Peyer's patch (tissue), 4 donors: Measurements from ENCODE around the gene LMBRD2. TPM values are rescaled to one million over a fixed set of nuclear protein-coding genes. Genes with fewer than 3 reads are reported as not detected.

Experiments used
- DNase-seq, 3 donors: peaks; one replicate each; pipeline ENCODE4 v3.0.0-alpha.2; 2017 to 2019
- H3K27ac ChIP-seq, 4 donors: fragments of 200-600 bp; sonication (generic); one replicate each; pipeline ENCODE4 v1.5.1; 2016 to 2019
- H3K27me3 ChIP-seq, 2 donors: fragments of 200-600 bp; sonication (generic); one replicate each; pipeline ENCODE4 v1.5.1; 2019
- H3K36me3 ChIP-seq, 3 donors: fragments of 200-600 bp; sonication (generic); one replicate each; pipeline ENCODE4 v1.5.1; 2016 to 2019
- H3K4me1 ChIP-seq, 4 donors: fragments of 200-600 bp; sonication (generic); one replicate each; pipeline ENCODE4 v1.5.1; 2016 to 2019
- H3K4me3 ChIP-seq, 4 donors: fragments of 200-600 bp; sonication (generic); 1 replicate in 3 of 4; 2 replicates in 1 of 4; pipeline ENCODE4 v1.5.1; 2016 to 2019; ENCODE audit warnings: mild to moderate bottlenecking in 1 of 4
- H3K9me3 ChIP-seq, 4 donors: fragments of 200-600 bp; sonication (generic); one replicate each; pipeline ENCODE4 v1.5.1; 2016 to 2019; ENCODE audit warnings: mild to moderate bottlenecking in 1 of 4
- POLR2A ChIP-seq, 2 donors: fragments of 450-650 bp; IDR thresholded peaks; one replicate each; pipeline ENCODE4 v1.5.1; 2017; ENCODE audit warnings: antibody characterized with exemption in 2 of 2, mild to moderate bottlenecking in 2 of 2, moderate library complexity in 2 of 2
- total RNA-seq, 4 donors: library from RNA; depleted of rRNA; stranded (reverse); fragments of >200 nt; gene quantifications; one replicate each; pipeline ENCODE4 v1.1.0, GENCODE V29; 2016
- TF ChIP-seq, protein P1 (sequence below), 6 experiments: fragments of 450-650 bp in 4 of 6; fragments of 200-600 bp in 2 of 6; sonication (generic) in 1 of 6; IDR thresholded peaks; one replicate each; pipeline ENCODE4 v1.5.1; 2017 to 2019; ENCODE audit warnings: antibody characterized with exemption in 6 of 6, mild to moderate bottlenecking in 3 of 6, moderate library complexity in 1 of 6

Gene LMBRD2
- total RNA-seq, 4 donors from 2014 or later = 9.9 to 55.3 (median 22.0) TPM

DNA sequence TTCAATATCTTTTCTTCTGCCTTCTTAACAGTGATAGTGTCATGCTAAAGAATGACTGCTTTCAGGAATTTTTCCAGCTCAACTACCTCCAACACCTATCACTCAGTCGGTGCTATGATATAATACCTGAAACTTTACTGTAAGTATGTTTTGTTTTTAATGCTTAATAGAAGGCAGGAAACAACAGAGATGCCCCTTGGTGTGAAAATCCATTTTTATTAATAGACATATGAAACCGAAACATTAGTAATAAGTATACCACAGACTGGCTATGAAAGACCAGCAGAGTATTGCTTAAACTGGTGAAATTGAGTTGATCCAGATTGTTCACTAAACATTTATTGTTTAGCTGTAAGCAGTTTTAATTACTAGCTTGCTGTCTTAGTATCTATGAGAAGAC, 25.5 kb upstream of the LMBRD2 start:
- no peak for DNase-seq
- Histone ChIP-seq H3K4me3 (no peak overlapping the region), H3K27me3 (no peaks in the 10 kb centered on the region), H3K36me3 (peaks cover 0 to 13% (median 0%) of the 10 kb centered on the region in 3 donors), H3K9me3 (no peaks in the 10 kb centered on the region), H3K4me1 (no peaks in the 10 kb centered on the region), H3K27ac (no peak overlapping the region)
- no peak for TF ChIP-seq POLR2A (IDR thresholded peaks at IDR 0.05)
- TF ChIP-seq, protein P1, sequence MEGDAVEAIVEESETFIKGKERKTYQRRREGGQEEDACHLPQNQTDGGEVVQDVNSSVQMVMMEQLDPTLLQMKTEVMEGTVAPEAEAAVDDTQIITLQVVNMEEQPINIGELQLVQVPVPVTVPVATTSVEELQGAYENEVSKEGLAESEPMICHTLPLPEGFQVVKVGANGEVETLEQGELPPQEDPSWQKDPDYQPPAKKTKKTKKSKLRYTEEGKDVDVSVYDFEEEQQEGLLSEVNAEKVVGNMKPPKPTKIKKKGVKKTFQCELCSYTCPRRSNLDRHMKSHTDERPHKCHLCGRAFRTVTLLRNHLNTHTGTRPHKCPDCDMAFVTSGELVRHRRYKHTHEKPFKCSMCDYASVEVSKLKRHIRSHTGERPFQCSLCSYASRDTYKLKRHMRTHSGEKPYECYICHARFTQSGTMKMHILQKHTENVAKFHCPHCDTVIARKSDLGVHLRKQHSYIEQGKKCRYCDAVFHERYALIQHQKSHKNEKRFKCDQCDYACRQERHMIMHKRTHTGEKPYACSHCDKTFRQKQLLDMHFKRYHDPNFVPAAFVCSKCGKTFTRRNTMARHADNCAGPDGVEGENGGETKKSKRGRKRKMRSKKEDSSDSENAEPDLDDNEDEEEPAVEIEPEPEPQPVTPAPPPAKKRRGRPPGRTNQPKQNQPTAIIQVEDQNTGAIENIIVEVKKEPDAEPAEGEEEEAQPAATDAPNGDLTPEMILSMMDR (IDR thresholded peaks at IDR 0.05) = no peak

DNA sequence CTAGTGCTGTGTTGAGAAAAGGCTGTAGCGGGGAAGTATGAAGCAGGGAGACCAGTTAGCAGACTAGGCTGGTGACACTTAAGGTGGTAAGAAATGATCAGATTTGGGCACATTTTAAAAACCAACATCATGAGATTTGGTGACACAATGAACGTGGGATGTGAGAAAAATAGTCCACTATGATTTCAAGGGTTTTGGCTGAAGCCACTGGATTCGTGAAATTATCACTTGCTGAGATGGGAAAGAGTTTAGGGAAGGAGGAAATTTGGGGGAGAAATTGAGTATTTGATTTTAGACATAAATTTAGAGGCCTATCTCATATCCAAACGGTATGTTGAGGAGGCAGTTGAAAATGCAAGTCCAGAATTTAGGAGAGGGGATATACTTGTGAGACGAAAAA, 23.4 kb upstream of the LMBRD2 start:
- no peaks in the 10 kb centered on the region for H3K9me3 ChIP-seq
- no peaks in the 10 kb centered on the region for H3K4me1 ChIP-seq
- TF ChIP-seq POLR2A (IDR thresholded peaks at IDR 0.05) = no peak
- TF ChIP-seq, protein P1 (IDR thresholded peaks at IDR 0.05) = no peak
- H3K4me3 ChIP-seq = no peak overlapping the region
- DNase-seq = no peak
- no peak overlapping the region for H3K27ac ChIP-seq
- H3K36me3 ChIP-seq = peaks cover 0 to 22% (median 0%) of the 10 kb centered on the region in 3 donors
- no peaks in the 10 kb centered on the region for H3K27me3 ChIP-seq

DNA sequence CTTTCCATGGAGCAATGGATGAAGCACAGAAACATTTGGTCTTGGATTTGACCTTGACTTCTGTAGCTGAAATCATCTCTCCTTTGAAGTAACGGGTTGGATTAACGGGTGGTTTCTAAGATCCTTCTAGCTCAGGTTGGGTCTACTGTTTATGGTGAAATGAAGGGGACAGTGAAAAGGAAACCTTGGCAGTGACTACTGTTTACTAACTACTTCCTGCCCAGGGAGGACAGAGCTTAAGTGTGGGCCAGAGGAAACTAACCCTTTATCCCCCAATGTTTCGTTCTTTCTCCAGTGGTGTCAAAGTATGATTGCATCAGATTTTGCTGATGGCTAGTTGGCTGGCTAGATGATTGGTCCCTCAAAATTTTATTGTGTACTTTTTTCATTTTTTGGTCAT, 22.4 kb upstream of the LMBRD2 start:
- H3K36me3 ChIP-seq = peaks cover 0 to 29% (median 0%) of the 10 kb centered on the region in 3 donors
- no peak overlapping the region for H3K27ac ChIP-seq
- H3K27me3 ChIP-seq = no peaks in the 10 kb centered on the region
- no peak overlapping the region for H3K4me3 ChIP-seq
- H3K4me1 ChIP-seq = no peaks in the 10 kb centered on the region
- no peaks in the 10 kb centered on the region for H3K9me3 ChIP-seq
- no peak for TF ChIP-seq POLR2A (IDR thresholded peaks at IDR 0.05)
- TF ChIP-seq, protein P1 (IDR thresholded peaks at IDR 0.05) = no peak
- no peak for DNase-seq

DNA sequence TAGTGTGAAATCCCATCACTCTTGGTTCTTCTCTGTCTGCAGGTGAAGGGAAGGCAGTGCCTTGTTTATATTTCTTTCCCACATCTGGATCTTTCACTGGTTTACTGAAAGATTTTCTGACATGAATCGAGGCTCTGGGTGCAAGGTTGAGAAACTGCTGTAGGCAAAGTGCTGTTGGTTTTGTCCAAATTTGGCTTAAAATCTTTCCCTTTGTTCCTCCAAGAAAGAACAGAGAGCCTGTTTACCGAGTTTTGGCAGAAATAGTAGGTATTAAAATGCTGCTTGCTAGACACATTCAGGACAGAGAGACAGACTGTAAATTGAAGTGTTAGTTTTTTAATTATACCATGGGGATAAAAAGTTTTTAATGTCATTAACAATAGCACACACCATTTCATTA, 21.7 kb upstream of the LMBRD2 start:
- H3K27me3 ChIP-seq = no peaks in the 10 kb centered on the region
- no peaks in the 10 kb centered on the region for H3K4me1 ChIP-seq
- no peak overlapping the region for H3K27ac ChIP-seq
- H3K9me3 ChIP-seq = no peaks in the 10 kb centered on the region
- H3K36me3 ChIP-seq = peaks cover 0 to 36% (median 0%) of the 10 kb centered on the region in 3 donors
- DNase-seq = no peak
- no peak for TF ChIP-seq POLR2A (IDR thresholded peaks at IDR 0.05)
- TF ChIP-seq, protein P1 (IDR thresholded peaks at IDR 0.05) = no peak
- H3K4me3 ChIP-seq = no peak overlapping the region

DNA sequence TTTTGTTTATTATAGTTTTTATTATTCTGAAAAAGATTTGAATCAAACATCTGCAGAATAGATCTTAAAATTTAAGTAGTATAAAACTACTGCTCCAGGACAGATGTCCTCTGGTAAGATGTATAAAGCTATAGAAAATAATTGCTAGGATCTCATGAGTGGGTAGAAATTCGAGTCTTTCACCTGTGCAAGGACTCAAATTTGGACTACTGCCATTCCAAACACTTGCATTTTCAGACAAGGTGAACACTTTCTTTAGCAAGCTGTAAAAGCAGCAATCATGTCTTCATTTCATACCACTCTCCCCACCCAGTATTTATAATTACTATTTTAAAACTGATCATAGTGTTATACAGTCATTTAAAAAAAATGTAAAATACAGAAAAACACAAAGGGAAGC, 20.9 kb upstream of the LMBRD2 start:
- DNase-seq = no peak
- TF ChIP-seq POLR2A (IDR thresholded peaks at IDR 0.05) = no peak
- TF ChIP-seq, protein P1 (IDR thresholded peaks at IDR 0.05) = no peak
- Histone ChIP-seq H3K9me3 (no peaks in the 10 kb centered on the region), H3K4me3 (no peak overlapping the region), H3K36me3 (peaks cover 0 to 44% (median 0%) of the 10 kb centered on the region in 3 donors), H3K27me3 (no peaks in the 10 kb centered on the region), H3K27ac (no peak overlapping the region), H3K4me1 (no peaks in the 10 kb centered on the region)
